LNCaP clone FGC (cell line): Measurements from ENCODE around the gene BCAS3.
"Not testable (repeated sequence)": the region's sequence is repeated elsewhere in the genome, so short reads cannot be mapped to it uniquely, and the experiment has no call there.

ENCODE experiments used
- DNase-seq: peaks from one replicate; pipeline ENCODE4 v3.0.0-alpha.2; 2011; ENCODE audit warnings: low read depth
- H3K4me3 ChIP-seq: 2 replicates; pipeline ENCODE4 v1.5.1; 2011; ENCODE audit warnings: mild to moderate bottlenecking, low read depth, low read length, control low read depth
- CTCF ChIP-seq: IDR thresholded peaks from 2 replicates; pipeline ENCODE4 v1.5.1; 2012; ENCODE audit warnings: mild to moderate bottlenecking; ENCODE audit not compliant: control insufficient read depth, insufficient read depth; ENCODE audit errors: extremely low read depth

The BCAS3 gene

GRCh38 chr17:60792250-60792898 is 114.7 kb downstream of the BCAS3 start:
- TF ChIP-seq CTCF: no peak
- DNase-seq: no peak
- no peak overlapping the region for H3K4me3 ChIP-seq

- TF ChIP-seq CTCF: no peak
- no peak for DNase-seq
Measured at GRCh38 chr17:60798576-60798975, 120.9 kb downstream of the BCAS3 start.

GRCh38 chr17:60802377-60802776 is 124.7 kb downstream of the BCAS3 start:
- DNase-seq: no peak
- no peak for TF ChIP-seq CTCF
- H3K4me3 ChIP-seq: no peak overlapping the region

More at GRCh38 chr17:60798576-60798975, 120.9 kb downstream of the BCAS3 start:
- no peak overlapping the region for H3K4me3 ChIP-seq

- no peak overlapping the region for H3K4me3 ChIP-seq
- no peak for DNase-seq
- TF ChIP-seq CTCF: no peak
Measured at GRCh38 chr17:60803059-60803458, 125.4 kb downstream of the BCAS3 start.

GRCh38 chr17:60804831-60805230 is 127.2 kb downstream of the BCAS3 start:
- no peak overlapping the region for H3K4me3 ChIP-seq
- no peak for DNase-seq
- no peak for TF ChIP-seq CTCF

- TF ChIP-seq CTCF: no peak
- H3K4me3 ChIP-seq: no peak overlapping the region
- DNase-seq: no peak
Measured at GRCh38 chr17:60809421-60809820, 131.8 kb downstream of the BCAS3 start.

GRCh38 chr17:60814941-60815340 is 137.3 kb downstream of the BCAS3 start:
- H3K4me3 ChIP-seq, DNase-seq: not testable (repeated sequence)
